DND-41 (cell line): ENCODE measurements around the gene SMOC2.

Experiments used
- EZH2 ChIP-seq: IDR thresholded peaks from 3 replicates; pipeline ENCODE4 v1.6.1; 2012; ENCODE audit warnings: borderline replicate concordance, low read depth, mild to moderate bottlenecking, moderate library complexity, low read length, inconsistent platforms; ENCODE audit not compliant: severe bottlenecking
- TF ChIP-seq, protein P1 (sequence below): IDR thresholded peaks from 2 replicates; pipeline ENCODE4 v1.5.1; 2012; ENCODE audit warnings: borderline replicate concordance, low read length, moderate library complexity, mild to moderate bottlenecking; ENCODE audit not compliant: poor library complexity, severe bottlenecking; ENCODE audit errors: extremely low read depth

DNA sequence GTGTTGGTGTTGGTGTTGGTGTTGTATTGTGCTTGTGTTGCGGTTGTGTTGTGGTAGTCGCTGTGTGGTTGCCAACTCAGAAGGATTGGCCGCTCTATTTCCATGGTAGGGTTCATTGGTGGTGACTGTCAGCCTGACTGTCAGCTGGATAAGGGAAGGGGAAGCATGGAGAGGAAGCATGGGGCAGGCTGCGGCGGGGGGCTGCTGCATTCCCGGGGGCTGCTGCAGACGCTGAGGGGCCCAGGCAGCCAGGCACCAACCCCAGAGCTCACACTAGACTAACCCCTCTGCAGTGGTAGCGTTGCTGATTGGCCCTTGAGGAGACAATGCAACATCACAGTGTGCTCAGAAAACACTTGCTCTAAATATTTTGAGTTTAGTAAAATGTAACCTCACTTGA, 199.2 kb downstream of the SMOC2 start:
- TF ChIP-seq, protein P1, sequence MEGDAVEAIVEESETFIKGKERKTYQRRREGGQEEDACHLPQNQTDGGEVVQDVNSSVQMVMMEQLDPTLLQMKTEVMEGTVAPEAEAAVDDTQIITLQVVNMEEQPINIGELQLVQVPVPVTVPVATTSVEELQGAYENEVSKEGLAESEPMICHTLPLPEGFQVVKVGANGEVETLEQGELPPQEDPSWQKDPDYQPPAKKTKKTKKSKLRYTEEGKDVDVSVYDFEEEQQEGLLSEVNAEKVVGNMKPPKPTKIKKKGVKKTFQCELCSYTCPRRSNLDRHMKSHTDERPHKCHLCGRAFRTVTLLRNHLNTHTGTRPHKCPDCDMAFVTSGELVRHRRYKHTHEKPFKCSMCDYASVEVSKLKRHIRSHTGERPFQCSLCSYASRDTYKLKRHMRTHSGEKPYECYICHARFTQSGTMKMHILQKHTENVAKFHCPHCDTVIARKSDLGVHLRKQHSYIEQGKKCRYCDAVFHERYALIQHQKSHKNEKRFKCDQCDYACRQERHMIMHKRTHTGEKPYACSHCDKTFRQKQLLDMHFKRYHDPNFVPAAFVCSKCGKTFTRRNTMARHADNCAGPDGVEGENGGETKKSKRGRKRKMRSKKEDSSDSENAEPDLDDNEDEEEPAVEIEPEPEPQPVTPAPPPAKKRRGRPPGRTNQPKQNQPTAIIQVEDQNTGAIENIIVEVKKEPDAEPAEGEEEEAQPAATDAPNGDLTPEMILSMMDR = no peak
- no peak for TF ChIP-seq EZH2
